ENCODE measurements around the gene BRD2. TPM values are rescaled to one million over a fixed set of nuclear protein-coding genes. Genes with fewer than 3 reads are reported as not detected.

Gene BRD2
- total and polyA plus RNA-seq, 2 of the 4 experiments (the other 2 are of a cell fraction): 99.5 to 144 TPM

DNA sequence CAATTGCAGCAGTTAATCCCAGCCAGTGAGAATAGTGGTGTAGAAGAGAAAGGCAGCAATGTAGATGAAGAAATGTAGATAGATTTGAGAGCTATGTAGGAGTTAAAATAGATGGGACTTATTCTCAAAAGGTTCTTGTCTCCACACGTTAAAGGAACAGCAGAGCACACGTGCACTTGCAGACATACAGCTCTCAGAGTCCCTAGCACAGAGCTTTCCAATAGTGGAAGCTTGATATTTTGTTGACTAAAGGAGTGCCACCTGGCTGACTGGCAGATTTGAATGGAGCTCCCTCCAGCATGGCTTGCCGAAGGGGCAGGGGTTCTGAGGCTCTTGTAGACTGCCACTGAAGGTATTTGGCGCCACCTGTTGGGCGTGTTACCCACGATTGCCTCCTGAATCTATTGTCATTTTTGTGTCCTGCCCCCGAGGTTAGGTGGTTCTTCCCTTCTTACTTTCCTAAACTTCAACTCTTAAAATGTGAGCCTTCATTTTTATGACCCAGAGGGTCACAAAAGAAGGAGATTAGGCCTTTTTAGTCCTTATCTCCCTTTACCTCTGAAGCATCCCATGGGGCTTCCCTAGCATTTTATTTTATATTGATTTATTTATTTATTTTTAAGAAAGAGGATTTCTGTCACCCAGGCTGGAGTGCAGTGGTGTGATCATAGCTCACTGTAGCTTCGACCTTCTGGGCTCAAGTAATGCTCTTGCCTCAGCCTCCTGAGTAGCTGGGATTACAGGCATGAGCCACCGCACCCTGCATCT lies 16.4 kb downstream of the BRD2 start (continued):
- no peak for TF ChIP-seq BHLHE40 (IDR thresholded peaks at IDR 0.05; ENCODE audit: low read depth, low read length)
- peak; percentile 53; the same call in 1 of the 2 replicates for TF ChIP-seq MXI1 (IDR thresholded peaks at IDR 0.05; ENCODE audit: borderline replicate concordance, low read depth, low read length)

DNA sequence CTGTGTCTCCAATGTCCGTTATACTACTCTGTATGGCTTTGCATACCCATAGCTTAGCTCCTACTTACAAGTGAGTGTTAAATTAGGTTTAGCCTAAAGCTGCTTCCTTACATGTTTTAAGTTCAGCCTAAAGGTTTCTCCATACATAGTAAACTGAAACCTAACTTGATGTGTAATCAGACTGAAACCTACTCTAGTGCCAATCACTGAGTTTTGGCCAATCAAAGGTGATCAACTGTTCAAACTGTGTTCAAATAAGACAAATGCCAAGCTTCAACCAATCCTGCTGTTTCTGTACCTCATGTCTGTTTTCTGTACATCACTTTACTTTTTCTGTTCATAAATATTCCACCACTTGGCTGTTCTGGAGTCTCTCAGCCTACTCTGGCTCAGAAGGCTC lies 21.0 kb downstream of the BRD2 start:
- no peak overlapping the region for H4K5ac ChIP-seq (ENCODE audit: low read depth, low read length)
- H2BK15ac ChIP-seq (ENCODE audit: low read depth, low read length): no peak overlapping the region
- H3K9ac ChIP-seq (ENCODE audit: low read depth, low read length): no peak overlapping the region
- WGBS, 2 experiments (ENCODE audit: extremely low coverage in 2 of 2, insufficient read length in 1 of 2): no CpG with 5 or more reads among the region's 1 CpG
- H4K8ac ChIP-seq (ENCODE audit: low read depth in 2 of 2, low read length in 2 of 2): no peak overlapping the region
- no peak overlapping the region for H3K56ac ChIP-seq (ENCODE audit: extremely low read depth, insufficient read depth, low read length)
- no peak overlapping the region for H4K91ac ChIP-seq (ENCODE audit: insufficient read depth, low read depth, low read length)
- no peak overlapping the region for H2AK5ac ChIP-seq (ENCODE audit: low read depth, low read length)
- no peak overlapping the region for H3K23ac ChIP-seq (ENCODE audit: low read depth, low read length)
- no peak overlapping the region for H2BK120ac ChIP-seq (ENCODE audit: low read depth, low read length)
- no TSS peak for BruUV-seq (replicated peaks)
- no peak overlapping the region for H2AK9ac ChIP-seq (replicated peaks; ENCODE audit: low read depth, low read length, poor library complexity)
- DNase-seq (no peak), ATAC-seq (ENCODE audit: low read depth) (no peak)
- no peaks in the 10 kb centered on the region for H3K4me1 ChIP-seq (ENCODE audit: control insufficient read depth, insufficient read depth, low read length)
- ChIA-PET POLR2A (ENCODE audit: unreplicated experiment) (no interaction called here), CTCF (no interaction called here)
- H2BK5ac ChIP-seq (ENCODE audit: low read depth, low read length, poor library complexity, severe bottlenecking): no peak overlapping the region
- no peaks in the 10 kb centered on the region for H3K9me1 ChIP-seq (ENCODE audit: insufficient read depth, low read length)
- H2BK20ac ChIP-seq (ENCODE audit: low read depth, low read length): no peak overlapping the region
- H4K20me1 ChIP-seq (ENCODE audit: insufficient read depth, low read length): peaks cover 5% of the 10 kb centered on the region; the same call in 1 of the 2 replicates
- intact Hi-C loops (cut with micrococcal nuclease): no loop called here
- no peaks in the 10 kb centered on the region for H3K9me3 ChIP-seq (ENCODE audit: control insufficient read depth, insufficient read depth, low read length)
- H3K27ac ChIP-seq (ENCODE audit: insufficient read depth, low read length): no peak overlapping the region
- H3K18ac ChIP-seq (ENCODE audit: low read depth, low read length): no peak overlapping the region
- no peaks in the 10 kb centered on the region for H3K79me1 ChIP-seq (ENCODE audit: low read depth in 1 of 2, low read length in 2 of 2)
- H2AFZ ChIP-seq (replicated peaks; ENCODE audit: low read length, poor library complexity): no peak overlapping the region
- in situ Hi-C loops (cut with MboI; ENCODE audit: low sequenced_read_pairs): no loop called here
- peaks cover 15% of the 10 kb centered on the region for H3K27me3 ChIP-seq (ENCODE audit: control insufficient read depth, insufficient read depth, low read length)
- dilution Hi-C loops (cut with HindIII; ENCODE audit: low sequenced_read_pairs, unreplicated experiment): no loop called here
- no peak overlapping the region for H3K14ac ChIP-seq (replicated peaks; ENCODE audit: low read depth, low read length)
- H3K4ac ChIP-seq (ENCODE audit: low read depth, low read length): no peak overlapping the region
- H3K4me2 ChIP-seq (ENCODE audit: low read depth, low read length): no peak overlapping the region
- no peaks in the 10 kb centered on the region for H3K36me3 ChIP-seq (ENCODE audit: control insufficient read depth, insufficient read depth, low read length)
- no peak overlapping the region for H3K4me3 ChIP-seq (ENCODE audit: insufficient read depth, low read depth, low read length)
- no peak for TF ChIP-seq MXI1 (IDR thresholded peaks at IDR 0.05; ENCODE audit: borderline replicate concordance, low read depth, low read length)
- TF ChIP-seq RFX5 (IDR thresholded peaks at IDR 0.05; ENCODE audit: low read depth, low read length): no peak
- TF ChIP-seq BHLHE40 (IDR thresholded peaks at IDR 0.05; ENCODE audit: low read depth, low read length): no peak
- TF ChIP-seq, protein P1, sequence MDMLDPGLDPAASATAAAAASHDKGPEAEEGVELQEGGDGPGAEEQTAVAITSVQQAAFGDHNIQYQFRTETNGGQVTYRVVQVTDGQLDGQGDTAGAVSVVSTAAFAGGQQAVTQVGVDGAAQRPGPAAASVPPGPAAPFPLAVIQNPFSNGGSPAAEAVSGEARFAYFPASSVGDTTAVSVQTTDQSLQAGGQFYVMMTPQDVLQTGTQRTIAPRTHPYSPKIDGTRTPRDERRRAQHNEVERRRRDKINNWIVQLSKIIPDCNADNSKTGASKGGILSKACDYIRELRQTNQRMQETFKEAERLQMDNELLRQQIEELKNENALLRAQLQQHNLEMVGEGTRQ (IDR thresholded peaks at IDR 0.05; ENCODE audit: low read depth, low read length): no peak
- TF ChIP-seq CHD1 (IDR thresholded peaks at IDR 0.05; ENCODE audit: low read depth, low read length): no peak
- no peak for TF ChIP-seq RCOR1 (IDR thresholded peaks at IDR 0.05; ENCODE audit: insufficient replicate concordance, low read length)
- TF ChIP-seq MAFK (IDR thresholded peaks at IDR 0.05; ENCODE audit: low read depth, low read length): no peak
- TF ChIP-seq FOS (IDR thresholded peaks at IDR 0.05; ENCODE audit: low read depth, low read length): no peak
- TF ChIP-seq CEBPB (IDR thresholded peaks at IDR 0.05; ENCODE audit: low read depth, low read length): no peak
- no peak for TF ChIP-seq SMC3 (IDR thresholded peaks at IDR 0.05; ENCODE audit: low read depth, low read length)
- no peak for TF ChIP-seq MAZ (IDR thresholded peaks at IDR 0.05; ENCODE audit: borderline replicate concordance, low read depth, low read length)
- TF ChIP-seq CTCF (conservative IDR thresholded peaks at IDR 0.05; ENCODE audit: low read depth, low read length): no peak
- TF ChIP-seq NFE2L2 (IDR thresholded peaks at IDR 0.05; ENCODE audit: low read depth, low read length): no peak
- TF ChIP-seq POLR2A (IDR thresholded peaks at IDR 0.05; ENCODE audit: low read depth, low read length): no peak
